Stimulated activated CD4-positive, alpha-beta T cell treated with anti-CD3 and anti-CD28 coated beads, Interleukin-4, amount 100 ng/mL, for 48 hours (primary cell): ENCODE data around the gene SMG6.

Experiments
- DNase-seq, 2 donors: peaks; one replicate each; pipeline ENCODE4 v3.0.0-alpha.2; 2020; ENCODE audit warnings: low read depth in 2 of 2

The SMG6 gene

DNA sequence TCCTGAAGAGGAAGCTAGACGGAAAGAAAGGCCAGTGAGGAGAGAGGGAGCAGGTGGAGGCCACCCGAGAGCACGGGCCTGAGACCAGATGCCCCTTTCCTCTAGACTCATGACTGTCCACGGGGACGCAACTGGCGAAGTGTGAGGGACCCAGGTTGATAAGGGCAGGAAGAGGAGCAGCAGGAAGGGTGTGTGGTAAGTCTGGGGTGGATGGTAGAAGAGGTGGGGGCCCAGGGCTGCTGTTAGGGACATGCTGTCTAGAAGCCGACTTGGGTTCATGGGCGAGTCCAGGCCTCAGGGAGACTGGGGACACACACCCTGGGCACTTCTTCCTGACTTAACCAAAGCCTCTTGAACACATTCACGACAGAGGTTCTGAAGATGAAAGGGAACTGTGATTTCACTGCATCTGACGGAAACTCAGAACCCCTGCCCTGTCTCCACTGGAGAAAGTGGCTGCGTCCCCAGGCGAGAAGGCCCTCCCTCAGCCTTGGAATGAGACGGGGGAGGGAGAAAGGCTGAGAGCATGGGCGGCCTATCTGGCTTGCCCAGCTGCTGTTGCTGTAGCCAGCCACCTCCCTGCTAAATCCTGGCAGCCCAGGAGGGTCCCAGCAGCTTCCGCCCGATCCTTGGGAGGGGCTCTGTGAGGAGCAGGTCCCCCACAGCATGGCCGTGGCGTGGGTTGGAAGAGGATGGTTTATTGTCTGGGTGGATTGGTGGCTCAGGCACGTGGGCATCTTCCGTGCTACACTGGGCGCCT, 242.7 kb downstream of the SMG6 start:
- no peak for DNase-seq

- DNase-seq: no peak
These were observed 243.3 kb downstream of the SMG6 start for GRCh38 chr17:2060385-2060658.

GRCh38 chr17:2059547-2060384, 243.8 kb downstream of the SMG6 start:
- no peak for DNase-seq

- DNase-seq: peak in 1 of 2 donors; percentile 66
These were observed 244.7 kb downstream of the SMG6 start for GRCh38 chr17:2058586-2059546.

DNA sequence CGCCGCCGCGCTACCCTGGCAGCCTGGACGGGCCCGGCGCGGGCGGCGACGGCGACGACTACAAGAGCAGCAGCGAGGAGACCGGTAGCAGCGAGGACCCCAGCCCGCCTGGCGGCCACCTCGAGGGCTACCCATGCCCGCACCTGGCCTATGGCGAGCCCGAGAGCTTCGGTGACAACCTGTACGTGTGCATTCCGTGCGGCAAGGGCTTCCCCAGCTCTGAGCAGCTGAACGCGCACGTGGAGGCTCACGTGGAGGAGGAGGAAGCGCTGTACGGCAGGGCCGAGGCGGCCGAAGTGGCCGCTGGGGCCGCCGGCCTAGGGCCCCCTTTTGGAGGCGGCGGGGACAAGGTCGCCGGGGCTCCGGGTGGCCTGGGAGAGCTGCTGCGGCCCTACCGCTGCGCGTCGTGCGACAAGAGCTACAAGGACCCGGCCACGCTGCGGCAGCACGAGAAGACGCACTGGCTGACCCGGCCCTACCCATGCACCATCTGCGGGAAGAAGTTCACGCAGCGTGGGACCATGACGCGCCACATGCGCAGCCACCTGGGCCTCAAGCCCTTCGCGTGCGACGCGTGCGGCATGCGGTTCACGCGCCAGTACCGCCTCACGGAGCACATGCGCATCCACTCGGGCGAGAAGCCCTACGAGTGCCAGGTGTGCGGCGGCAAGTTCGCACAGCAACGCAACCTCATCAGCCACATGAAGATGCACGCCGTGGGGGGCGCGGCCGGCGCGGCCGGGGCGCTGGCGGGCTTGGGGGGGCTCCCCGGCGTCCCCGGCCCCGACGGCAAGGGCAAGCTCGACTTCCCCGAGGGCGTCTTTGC, 245.6 kb downstream of the SMG6 start:
- no peak for DNase-seq

GRCh38 chr17:2057175-2057759, 246.3 kb downstream of the SMG6 start:
- DNase-seq: no peak

DNA sequence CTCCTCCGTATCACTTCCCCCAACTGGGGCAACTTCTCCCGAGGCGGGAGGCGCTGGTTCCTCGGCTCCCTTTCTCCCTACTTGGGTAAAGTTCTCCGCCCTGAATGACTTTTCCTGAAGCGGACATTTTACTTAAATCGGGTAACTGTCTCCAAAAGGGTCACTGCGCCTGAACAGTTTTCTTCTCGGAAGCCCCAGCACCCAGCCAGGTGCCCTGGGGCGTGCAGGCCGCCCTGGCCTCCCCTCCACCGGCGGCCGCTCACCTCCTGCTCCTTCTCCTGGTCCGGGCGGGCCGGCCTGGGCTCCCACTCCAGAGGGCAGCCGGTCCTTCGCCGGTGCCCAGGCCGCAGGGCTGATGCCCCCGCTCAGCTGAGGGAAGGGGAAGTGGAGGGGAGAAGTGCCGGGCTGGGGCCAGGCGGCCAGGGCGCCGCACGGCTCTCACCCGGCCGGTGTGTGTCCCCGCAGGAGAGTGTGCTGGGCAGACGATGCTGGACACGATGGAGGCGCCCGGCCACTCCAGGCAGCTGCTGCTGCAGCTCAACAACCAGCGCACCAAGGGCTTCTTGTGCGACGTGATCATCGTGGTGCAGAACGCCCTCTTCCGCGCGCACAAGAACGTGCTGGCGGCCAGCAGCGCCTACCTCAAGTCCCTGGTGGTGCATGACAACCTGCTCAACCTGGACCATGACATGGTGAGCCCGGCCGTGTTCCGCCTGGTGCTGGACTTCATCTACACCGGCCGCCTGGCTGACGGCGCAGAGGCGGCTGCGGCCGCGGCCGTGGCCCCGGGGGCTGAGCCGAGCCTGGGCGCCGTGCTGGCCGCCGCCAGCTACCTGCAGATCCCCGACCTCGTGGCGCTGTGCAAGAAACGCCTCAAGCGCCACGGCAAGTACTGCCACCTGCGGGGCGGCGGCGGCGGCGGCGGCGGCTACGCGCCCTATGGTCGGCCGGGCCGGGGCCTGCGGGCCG, 247.1 kb downstream of the SMG6 start:
- DNase-seq: no peak

GRCh38 chr17:2055292-2056205, 248.0 kb downstream of the SMG6 start:
- no peak for DNase-seq

GRCh38 chr17:2054512-2055291, 248.9 kb downstream of the SMG6 start, which contains the start of gene HIC1:
Gene HIC1, plus strand, starts transcription at chr17:2055103. Its CDS starts 1,588 bp downstream, at chr17:2056691.
- DNase-seq: peak; percentile 70 to 71

DNA sequence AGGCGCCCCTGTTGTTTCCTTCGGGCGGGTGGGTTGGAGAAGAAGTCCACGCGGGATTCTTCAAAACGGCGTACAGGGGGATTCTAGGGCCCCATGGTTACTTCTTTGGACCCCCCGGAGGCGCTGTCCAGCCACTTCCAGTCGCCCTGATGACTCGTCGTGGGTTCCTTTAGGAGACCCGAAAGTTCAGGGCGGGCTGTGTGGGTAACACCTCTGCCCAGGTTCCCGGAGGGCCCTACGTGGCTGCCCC, 249.4 kb downstream of the SMG6 start:
- DNase-seq: no peak

DNA sequence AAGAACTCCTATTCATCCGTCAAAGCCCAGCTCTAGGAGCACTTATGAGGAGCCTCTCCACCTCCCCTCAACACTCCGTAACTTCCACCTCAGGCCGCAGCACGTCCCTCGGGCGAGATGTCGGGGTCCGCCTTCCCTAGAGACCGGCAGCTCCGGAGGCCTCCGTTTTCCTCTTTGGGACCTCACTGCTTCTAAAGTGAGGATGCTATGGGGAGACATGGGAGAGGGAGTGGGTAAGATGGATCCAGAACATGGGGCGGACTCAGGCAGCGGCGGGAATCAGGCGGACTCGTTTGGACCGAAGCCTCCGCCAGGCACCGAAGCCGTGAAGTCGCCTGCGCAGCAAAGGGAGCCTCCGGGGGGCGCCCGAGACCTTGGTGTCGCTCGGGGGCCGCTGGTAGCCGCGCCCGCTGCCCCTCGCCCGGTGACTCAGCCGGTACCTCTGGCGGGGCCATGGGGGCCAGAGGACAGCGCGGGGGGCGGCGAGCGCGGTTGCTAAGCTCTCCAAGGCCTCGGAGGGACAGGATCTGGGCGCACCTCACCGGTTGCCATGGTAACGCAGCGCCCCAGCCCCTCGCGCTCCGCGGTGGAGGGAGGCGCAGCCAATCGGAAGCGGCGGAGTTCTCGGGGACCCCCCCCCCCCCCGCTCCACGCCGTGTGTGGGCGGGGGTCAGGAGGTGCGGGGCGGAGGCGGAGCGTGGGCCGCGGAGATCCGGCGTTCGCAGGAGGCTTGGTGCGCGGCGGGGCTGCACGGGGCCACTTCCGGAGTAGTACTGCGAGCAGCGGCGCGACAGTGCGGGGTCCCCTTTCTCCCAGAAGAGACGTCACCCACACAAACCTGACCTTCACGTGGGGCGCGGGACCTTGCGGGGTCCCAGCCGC, 250.0 kb downstream of the SMG6 start:
- DNase-seq: peak; percentile 72 to 75

GRCh38 chr17:2051933-2052559, 251.5 kb downstream of the SMG6 start:
- DNase-seq: no peak

GRCh38 chr17:2051061-2051932, 252.3 kb downstream of the SMG6 start:
- DNase-seq: no peak

DNA sequence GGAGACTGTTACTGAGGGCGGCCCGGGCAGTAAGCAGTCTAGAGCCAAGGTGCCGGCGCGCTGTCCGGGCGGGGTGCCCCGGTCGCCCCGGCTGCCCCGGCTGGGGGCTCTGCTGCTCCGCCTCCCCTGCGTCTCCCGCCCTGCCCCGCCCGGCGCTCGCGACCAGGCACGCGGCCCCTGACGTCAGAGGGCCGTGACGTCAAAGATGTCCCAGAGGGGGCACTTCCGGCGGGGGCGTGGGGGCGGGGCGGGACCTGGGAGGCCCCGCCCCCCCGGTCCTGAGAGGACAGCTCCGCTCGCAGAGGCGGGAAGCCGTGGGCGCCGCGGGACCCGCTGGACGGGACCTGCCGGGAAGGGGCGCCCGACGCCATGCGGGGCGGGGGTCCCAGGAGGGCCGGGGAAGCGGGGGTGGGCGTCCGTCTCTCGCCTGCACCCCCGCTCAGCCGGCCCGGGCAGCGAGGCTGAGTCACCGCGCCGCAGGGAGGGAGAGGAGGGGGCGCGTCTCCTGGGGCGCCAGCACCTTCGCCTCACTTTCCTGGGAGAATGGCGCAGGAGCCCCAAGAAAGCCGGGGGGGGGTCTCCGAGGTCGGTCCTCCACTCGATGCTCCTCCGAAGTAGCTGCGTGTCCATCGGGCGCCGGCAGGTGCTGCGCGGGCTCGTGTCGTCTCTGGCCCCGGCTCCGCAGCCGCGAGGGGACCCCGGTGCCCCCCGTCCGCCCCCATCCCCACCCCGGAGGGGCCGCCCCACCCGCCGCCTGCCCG, 253.1 kb downstream of the SMG6 start:
- peak in 1 of 2 donors; percentile 67 for DNase-seq
